Spleen (tissue), 11 donors: ENCODE results near the gene RFC2. TPM values are rescaled to one million over a fixed set of nuclear protein-coding genes. Genes with fewer than 3 reads are reported as not detected.

Source experiments
- DNase-seq: peaks from one replicate; pipeline ENCODE4 v3.0.0-alpha.2; 2020
- H3K27ac ChIP-seq, 8 donors: fragments of 200-600 bp; sonication (generic) in 7 of 8; 1 replicate in 4 of 8; 2 replicates in 4 of 8; pipeline versions ENCODE4 v1.5.0 to v1.8.0; 2016 to 2021; ENCODE audit warnings: inconsistent platforms in 4 of 8, mild to moderate bottlenecking in 4 of 8, moderate library complexity in 1 of 8
- H3K27me3 ChIP-seq, 7 donors: fragments of 200-600 bp; sonication (generic) in 6 of 7; replicated peaks in 1 of 7; 1 replicate in 4 of 7; 2 replicates in 3 of 7; pipeline versions ENCODE4 v1.5.0 to v1.8.0; 2016 to 2021; ENCODE audit warnings: inconsistent platforms in 3 of 7, mild to moderate bottlenecking in 1 of 7
- H3K36me3 ChIP-seq, 6 donors: fragments of 200-600 bp; sonication (generic) in 5 of 6; 1 replicate in 4 of 6; 2 replicates in 2 of 6; pipeline versions ENCODE4 v1.5.0 to v1.8.0; 2016 to 2021; ENCODE audit warnings: inconsistent platforms in 2 of 6
- H3K4me1 ChIP-seq, 6 donors: fragments of 200-600 bp; sonication (generic) in 5 of 6; 1 replicate in 3 of 6; 2 replicates in 3 of 6; pipeline versions ENCODE4 v1.5.0 to v1.8.0; 2016 to 2021; ENCODE audit warnings: inconsistent platforms in 3 of 6
- H3K4me3 ChIP-seq, 8 donors: fragments of 200-600 bp; sonication (generic) in 7 of 8; 1 replicate in 4 of 8; 2 replicates in 4 of 8; pipeline versions ENCODE4 v1.5.0 to v1.8.0; 2016 to 2021; ENCODE audit warnings: inconsistent platforms in 4 of 8, mild to moderate bottlenecking in 4 of 8, moderate library complexity in 2 of 8
- H3K9me3 ChIP-seq, 8 donors: fragments of 200-600 bp; sonication (generic) in 7 of 8; 1 replicate in 4 of 8; 2 replicates in 4 of 8; pipeline versions ENCODE4 v1.5.0 to v1.8.0; 2016 to 2021; ENCODE audit warnings: inconsistent platforms in 4 of 8
- CTCF ChIP-seq, 11 experiments: fragments of 200-600 bp in 7 of 11; fragments of 450-650 bp in 4 of 11; sonication (generic) in 4 of 11; IDR thresholded peaks in 8 of 11; conservative IDR thresholded peaks in 3 of 11; 1 replicate in 7 of 11; 2 replicates in 4 of 11; pipeline versions ENCODE4 v1.4.0 to v1.8.0; 2016 to 2021; ENCODE audit warnings: antibody characterized with exemption in 11 of 11, inconsistent platforms in 4 of 11, mild to moderate bottlenecking in 1 of 11
- POLR2A ChIP-seq, 3 donors: fragments of 450-650 bp; IDR thresholded peaks; one replicate each; pipeline ENCODE4 v1.5.1; 2017; ENCODE audit warnings: antibody characterized with exemption in 3 of 3, mild to moderate bottlenecking in 1 of 3
- POLR2AphosphoS5 ChIP-seq, 3 donors: sonication (generic); formaldehyde crosslinking; IDR thresholded peaks; one replicate each; pipeline ENCODE4 v1.5.1; 2017; ENCODE audit warnings: antibody characterized with exemption in 3 of 3
- WGBS, 5 donors: extraction: QIAGEN DNeasy Blood & Tissue Kit in 3 of 5; methylation state at CpG; one replicate each; pipeline versions ENCODE4 v1.1.5 to v1.1.7; 2013 to 2018; 5-methylcytosine and 5-hydroxymethylcytosine counted together
- intact Hi-C: fragments of 100-400 bp; cut with DNase I; formaldehyde crosslinking; loops from one replicate; pipeline ENCODE4 v1.15.0; 2023; ENCODE audit warnings: low total_unique reads
- polyA plus RNA-seq, 3 donors: library from polyadenylated mRNA; stranded (reverse); fragments of 200-250 nt; gene quantifications; one replicate each; pipeline ENCODE4 v1.2.1, GENCODE V29; 2013
- total RNA-seq, 7 donors: library from RNA; depleted of rRNA in 3 of 7; stranded (reverse); fragments of >200 nt in 3 of 7; fragmentation: NEBNext Ultra II Directional in 4 of 7; extraction: Animal tissue kit (Norgen Biotek cat#: 25700) in 4 of 7; gene quantifications; one replicate each; pipeline versions ENCODE4 v1.1.0 to v1.2.1, GENCODE V29; 2016 to 2021
- donor health status: healthy with polysubstance abuse.
- donor health status: DM: no; HTN: no; CAD: no; lungs with moderate emphysema.
- donor health status: DM: no; HTN: no; CAD: no.
- donor health status: Bipolar disorder and iron deficiency.
- donor health status: healthy.
- donor health status: DM: no; HTN: no; CAD: no.
- donor health status: DM: yes; HTN: yes; CAD: no.

RFC2 gene
- total and polyA plus RNA-seq, 10 donors = 7.5 to 25.0 (median 19.9) TPM

- Histone ChIP-seq H3K27ac (no peak overlapping the region), H3K27me3 (peaks cover 0 to 14% (median 0%) of the 10 kb centered on the region in 7 donors), H3K4me1 (peaks cover 18 to 74% (median 50%) of the 10 kb centered on the region in 6 donors), H3K4me3 (no peak overlapping the region), H3K9me3 (no peaks in the 10 kb centered on the region), H3K36me3 (no peaks in the 10 kb centered on the region)
- WGBS, 5 donors = 72 to 80% (median 77%) methylated on average over 5 of the region's 5 CpGs
- DNase-seq = no peak
- TF ChIP-seq CTCF (IDR thresholded peaks at IDR 0.05 in 8 of 11, conservative IDR thresholded peaks at IDR 0.05 in 3 of 11) = no peak
- no peak for TF ChIP-seq POLR2A (IDR thresholded peaks at IDR 0.05)
- TF ChIP-seq POLR2AphosphoS5 (IDR thresholded peaks at IDR 0.05) = no peak
- intact Hi-C loops = loop anchor here (10.0 kb wide), 1 partner anchor 103 kb away; no protein-coding TSS in a partner anchor
Measured at GRCh38 chr7:74291535-74291934, 37.3 kb upstream of the RFC2 start.

- TF ChIP-seq POLR2AphosphoS5 (IDR thresholded peaks at IDR 0.05) (no peak), POLR2A (IDR thresholded peaks at IDR 0.05) (no peak), CTCF (IDR thresholded peaks at IDR 0.05 in 8 of 11, conservative IDR thresholded peaks at IDR 0.05 in 3 of 11) (no peak)
- H3K27me3 ChIP-seq = peaks cover 0 to 14% (median 0%) of the 10 kb centered on the region in 7 donors
- H3K27ac ChIP-seq = peak overlapping the region in 1 of 8 donors; percentile 85
- H3K4me3 ChIP-seq = peak overlapping the region in 5 of 8 donors; percentile 59 to 95 (median 82)
- no peaks in the 10 kb centered on the region for H3K36me3 ChIP-seq
- H3K4me1 ChIP-seq = peaks cover 18 to 74% (median 50%) of the 10 kb centered on the region in 6 donors
- DNase-seq = no peak
- intact Hi-C loops = loop anchor here (10.0 kb wide), 1 partner anchor 104 kb away; no protein-coding TSS in a partner anchor
- WGBS, 5 donors = 65 to 76% (median 70%) methylated on average over 10 of the region's 10 CpGs
- no peaks in the 10 kb centered on the region for H3K9me3 ChIP-seq
Measured at GRCh38 chr7:74290981-74291441, 36.8 kb upstream of the RFC2 start.

GRCh38 chr7:74290553-74290950 is 36.4 kb upstream of the RFC2 start:
- TF ChIP-seq POLR2AphosphoS5 (IDR thresholded peaks at IDR 0.05) (no peak), POLR2A (IDR thresholded peaks at IDR 0.05) (no peak)
- no peak for DNase-seq
- Histone ChIP-seq H3K36me3 (no peaks in the 10 kb centered on the region), H3K27me3 (peaks cover 0 to 14% (median 0%) of the 10 kb centered on the region in 7 donors), H3K9me3 (no peaks in the 10 kb centered on the region), H3K4me1 (peaks cover 18 to 74% (median 50%) of the 10 kb centered on the region in 6 donors), H3K27ac (peak overlapping the region in 5 of 8 donors; percentile 75 to 87 (median 81)), H3K4me3 (peak overlapping the region in 7 of 8 donors; percentile 59 to 95 (median 79))
- WGBS, 5 donors = 4 to 32% (median 10%) methylated on average over 2 to 9 of the region's 9 CpGs
- intact Hi-C loops = loop anchor here (10.0 kb wide), 1 partner anchor 104 kb away; no protein-coding TSS in a partner anchor

- H3K9me3 ChIP-seq = no peaks in the 10 kb centered on the region
- H3K4me3 ChIP-seq = peak overlapping the region; percentile 59 to 95 (median 74)
- peak overlapping the region in 7 of 8 donors; percentile 72 to 87 (median 80) for H3K27ac ChIP-seq
- H3K36me3 ChIP-seq = no peaks in the 10 kb centered on the region
- intact Hi-C loops = loop anchor here (10.0 kb wide), 2 partner anchors 85 to 105 kb away; no protein-coding TSS in a partner anchor
- WGBS, 5 donors = 1 to 2% (median 1%) methylated on average over 36 to 60 of the region's 60 CpGs
- H3K27me3 ChIP-seq = peaks cover 0 to 14% (median 0%) of the 10 kb centered on the region in 7 donors
- peaks cover 18 to 74% (median 51%) of the 10 kb centered on the region in 6 donors for H3K4me1 ChIP-seq
- peak; percentile 88 for DNase-seq
- peak in 2 of 3 donors; percentile 27 to 48 for TF ChIP-seq POLR2AphosphoS5 (IDR thresholded peaks at IDR 0.05)
- TF ChIP-seq POLR2A (IDR thresholded peaks at IDR 0.05) = no peak
- TF ChIP-seq CTCF (IDR thresholded peaks at IDR 0.05 in 8 of 11, conservative IDR thresholded peaks at IDR 0.05 in 3 of 11) = no peak
Measured at GRCh38 chr7:74289659-74290552, 35.7 kb upstream of the RFC2 start.
